ENCODE data around the gene GOLT1A. TPM values are rescaled to one million over a fixed set of nuclear protein-coding genes. Genes with fewer than 3 reads are reported as not detected.

The GOLT1A gene
- total and polyA plus RNA-seq, 10 of the 15 experiments (the other 5 are each of a cell fraction or from before 2014, with no cell fraction given): 0.09 to 0.46 TPM; not detected in 8

- Histone ChIP-seq H3K27ac (ENCODE audit: control insufficient read depth, insufficient read depth) (no peak overlapping the region), H3K36me3 (ENCODE audit: control insufficient read depth in 2 of 2, insufficient read depth in 2 of 2, low read length in 1 of 2) (no peaks in the 10 kb centered on the region), H3K4me3 (no peak overlapping the region), H2AFZ (ENCODE audit: control insufficient read depth, low read depth, low read length) (no peak overlapping the region), H3K4me1 (ENCODE audit: control insufficient read depth, insufficient read depth, low read length) (no peaks in the 10 kb centered on the region), H3K27me3 (replicated peaks in 1 of 2; ENCODE audit: control insufficient read depth in 2 of 2, insufficient read depth in 2 of 2, low read length in 1 of 2) (peaks cover 0 to 4% of the 10 kb centered on the region in 2 experiments; a peak in 3 of 4 replicates), H3K9ac (ENCODE audit: control insufficient read depth, insufficient read depth, low read length) (no peak overlapping the region), H3K9me3 (replicated peaks; ENCODE audit: control insufficient read depth, insufficient read depth, low read length) (no peaks in the 10 kb centered on the region), H3K79me2 (ENCODE audit: control insufficient read depth, insufficient read depth, low read length) (no peaks in the 10 kb centered on the region), H4K20me1 (ENCODE audit: control insufficient read depth, insufficient read depth) (no peaks in the 10 kb centered on the region), H3K4me2 (ENCODE audit: control insufficient read depth, insufficient read depth) (no peak overlapping the region)
- no peak for ATAC-seq
- ChIA-PET CTCF (interaction anchor here (1.0 kb wide), 1 partner anchor 131 kb away, joined by 3 read pairs; no protein-coding TSS in a partner anchor), POLR2A (no interaction called here), SMC1A (ENCODE audit: uncharacterized antibody, unreplicated experiment) (interaction anchor here (1.0 kb wide), 1 partner anchor 65 kb away, joined by 3 read pairs; no protein-coding TSS in a partner anchor), RAD21 (ENCODE audit: unreplicated experiment) (no interaction called here)
- DNase-seq (ENCODE audit: low read depth, low spot score): no peak
- intact Hi-C loops (cut with micrococcal nuclease; ENCODE audit: unreplicated experiment) (no loop called here), in situ Hi-C loops (cut with MboI) (no loop called here)
- FAIRE-seq: no peak
- BruUV-seq (replicated peaks): no TSS peak
- TF ChIP-seq SIX5 (IDR thresholded peaks at IDR 0.05; ENCODE audit: low read depth, low read length, severe bottlenecking) (no peak), HCFC1 (IDR thresholded peaks at IDR 0.05; ENCODE audit: low read length) (no peak), BHLHE40 (IDR thresholded peaks at IDR 0.05; ENCODE audit: borderline replicate concordance in 1 of 2, low read depth in 2 of 2, low read length in 1 of 2) (no peak), SMC3 (IDR thresholded peaks at IDR 0.05; ENCODE audit: borderline replicate concordance, low read length) (no peak), BMI1 (IDR thresholded peaks at IDR 0.05; ENCODE audit: borderline replicate concordance) (no peak), ESRRA (IDR thresholded peaks at IDR 0.05; ENCODE audit: low read length) (no peak), ZNF687 (IDR thresholded peaks at IDR 0.05) (no peak), ASH2L (IDR thresholded peaks at IDR 0.05; ENCODE audit: borderline replicate concordance, low read depth) (no peak)
- TF ChIP-seq, protein P1, sequence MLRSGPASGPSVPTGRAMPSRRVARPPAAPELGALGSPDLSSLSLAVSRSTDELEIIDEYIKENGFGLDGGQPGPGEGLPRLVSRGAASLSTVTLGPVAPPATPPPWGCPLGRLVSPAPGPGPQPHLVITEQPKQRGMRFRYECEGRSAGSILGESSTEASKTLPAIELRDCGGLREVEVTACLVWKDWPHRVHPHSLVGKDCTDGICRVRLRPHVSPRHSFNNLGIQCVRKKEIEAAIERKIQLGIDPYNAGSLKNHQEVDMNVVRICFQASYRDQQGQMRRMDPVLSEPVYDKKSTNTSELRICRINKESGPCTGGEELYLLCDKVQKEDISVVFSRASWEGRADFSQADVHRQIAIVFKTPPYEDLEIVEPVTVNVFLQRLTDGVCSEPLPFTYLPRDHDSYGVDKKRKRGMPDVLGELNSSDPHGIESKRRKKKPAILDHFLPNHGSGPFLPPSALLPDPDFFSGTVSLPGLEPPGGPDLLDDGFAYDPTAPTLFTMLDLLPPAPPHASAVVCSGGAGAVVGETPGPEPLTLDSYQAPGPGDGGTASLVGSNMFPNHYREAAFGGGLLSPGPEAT (IDR thresholded peaks at IDR 0.05; ENCODE audit: low read depth): no peak
- TF ChIP-seq, protein P2, sequence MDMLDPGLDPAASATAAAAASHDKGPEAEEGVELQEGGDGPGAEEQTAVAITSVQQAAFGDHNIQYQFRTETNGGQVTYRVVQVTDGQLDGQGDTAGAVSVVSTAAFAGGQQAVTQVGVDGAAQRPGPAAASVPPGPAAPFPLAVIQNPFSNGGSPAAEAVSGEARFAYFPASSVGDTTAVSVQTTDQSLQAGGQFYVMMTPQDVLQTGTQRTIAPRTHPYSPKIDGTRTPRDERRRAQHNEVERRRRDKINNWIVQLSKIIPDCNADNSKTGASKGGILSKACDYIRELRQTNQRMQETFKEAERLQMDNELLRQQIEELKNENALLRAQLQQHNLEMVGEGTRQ (IDR thresholded peaks at IDR 0.05; ENCODE audit: borderline replicate concordance, low read depth, low read length): no peak
- TF ChIP-seq, protein P3, sequence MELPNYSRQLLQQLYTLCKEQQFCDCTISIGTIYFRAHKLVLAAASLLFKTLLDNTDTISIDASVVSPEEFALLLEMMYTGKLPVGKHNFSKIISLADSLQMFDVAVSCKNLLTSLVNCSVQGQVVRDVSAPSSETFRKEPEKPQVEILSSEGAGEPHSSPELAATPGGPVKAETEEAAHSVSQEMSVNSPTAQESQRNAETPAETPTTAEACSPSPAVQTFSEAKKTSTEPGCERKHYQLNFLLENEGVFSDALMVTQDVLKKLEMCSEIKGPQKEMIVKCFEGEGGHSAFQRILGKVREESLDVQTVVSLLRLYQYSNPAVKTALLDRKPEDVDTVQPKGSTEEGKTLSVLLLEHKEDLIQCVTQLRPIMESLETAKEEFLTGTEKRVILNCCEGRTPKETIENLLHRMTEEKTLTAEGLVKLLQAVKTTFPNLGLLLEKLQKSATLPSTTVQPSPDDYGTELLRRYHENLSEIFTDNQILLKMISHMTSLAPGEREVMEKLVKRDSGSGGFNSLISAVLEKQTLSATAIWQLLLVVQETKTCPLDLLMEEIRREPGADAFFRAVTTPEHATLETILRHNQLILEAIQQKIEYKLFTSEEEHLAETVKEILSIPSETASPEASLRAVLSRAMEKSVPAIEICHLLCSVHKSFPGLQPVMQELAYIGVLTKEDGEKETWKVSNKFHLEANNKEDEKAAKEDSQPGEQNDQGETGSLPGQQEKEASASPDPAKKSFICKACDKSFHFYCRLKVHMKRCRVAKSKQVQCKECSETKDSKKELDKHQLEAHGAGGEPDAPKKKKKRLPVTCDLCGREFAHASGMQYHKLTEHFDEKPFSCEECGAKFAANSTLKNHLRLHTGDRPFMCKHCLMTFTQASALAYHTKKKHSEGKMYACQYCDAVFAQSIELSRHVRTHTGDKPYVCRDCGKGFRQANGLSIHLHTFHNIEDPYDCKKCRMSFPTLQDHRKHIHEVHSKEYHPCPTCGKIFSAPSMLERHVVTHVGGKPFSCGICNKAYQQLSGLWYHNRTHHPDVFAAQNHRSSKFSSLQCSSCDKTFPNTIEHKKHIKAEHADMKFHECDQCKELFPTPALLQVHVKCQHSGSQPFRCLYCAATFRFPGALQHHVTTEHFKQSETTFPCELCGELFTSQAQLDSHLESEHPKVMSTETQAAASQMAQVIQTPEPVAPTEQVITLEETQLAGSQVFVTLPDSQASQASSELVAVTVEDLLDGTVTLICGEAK (IDR thresholded peaks at IDR 0.05; ENCODE audit: borderline replicate concordance): no peak
- TF ChIP-seq, protein P4, sequence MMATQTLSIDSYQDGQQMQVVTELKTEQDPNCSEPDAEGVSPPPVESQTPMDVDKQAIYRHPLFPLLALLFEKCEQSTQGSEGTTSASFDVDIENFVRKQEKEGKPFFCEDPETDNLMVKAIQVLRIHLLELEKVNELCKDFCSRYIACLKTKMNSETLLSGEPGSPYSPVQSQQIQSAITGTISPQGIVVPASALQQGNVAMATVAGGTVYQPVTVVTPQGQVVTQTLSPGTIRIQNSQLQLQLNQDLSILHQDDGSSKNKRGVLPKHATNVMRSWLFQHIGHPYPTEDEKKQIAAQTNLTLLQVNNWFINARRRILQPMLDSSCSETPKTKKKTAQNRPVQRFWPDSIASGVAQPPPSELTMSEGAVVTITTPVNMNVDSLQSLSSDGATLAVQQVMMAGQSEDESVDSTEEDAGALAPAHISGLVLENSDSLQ (IDR thresholded peaks at IDR 0.05): no peak
These were observed 18.7 kb upstream of the GOLT1A start for GRCh38 chr1:204232526-204232925.
